Kidney epithelial cell (primary cell): Measurements from ENCODE around the gene SELE. TPM values are rescaled to one million over a fixed set of nuclear protein-coding genes. Genes with fewer than 3 reads are reported as not detected.
"Not testable (repeated sequence)": the region's sequence is repeated elsewhere in the genome, so short reads cannot be mapped to it uniquely, and the experiment has no call there.

Source experiments
- DNase-seq: peaks from one replicate; pipeline ENCODE4 v3.0.0-alpha.2; 2010; ENCODE audit warnings: low read depth
- H3K27me3 ChIP-seq: 2 replicates; pipeline ENCODE4 v1.6.0; 2011; ENCODE audit warnings: low read length; ENCODE audit not compliant: control insufficient read depth, insufficient read depth
- H3K36me3 ChIP-seq: 2 replicates; pipeline ENCODE4 v1.5.1; 2011; ENCODE audit warnings: low read length; ENCODE audit not compliant: control insufficient read depth, insufficient read depth
- H3K4me3 ChIP-seq: 2 replicates; pipeline ENCODE4 v1.5.1; 2011; ENCODE audit warnings: low read depth, mild to moderate bottlenecking, control low read depth, low read length
- CTCF ChIP-seq: IDR thresholded peaks from 2 replicates; pipeline ENCODE4 v1.5.1; 2011; ENCODE audit warnings: mild to moderate bottlenecking, moderate library complexity, low read length, control low read depth, inconsistent platforms; ENCODE audit not compliant: insufficient read depth, poor library complexity, severe bottlenecking
- total RNA-seq: library from RNA; depleted of rRNA; stranded (reverse); fragments of >200 nt; gene quantifications from 2 replicates; pipeline ENCODE4 v1.2.3, GENCODE V29; 2015

The SELE gene
- total RNA-seq, 1 donor from 2014 or later = not detected

GRCh38 chr1:169683661-169684060 lies 50.2 kb downstream of the SELE start:
- no peaks in the 10 kb centered on the region for H3K27me3 ChIP-seq
- no peak for TF ChIP-seq CTCF
- H3K36me3 ChIP-seq = no peaks in the 10 kb centered on the region
- no peak for DNase-seq
- H3K4me3 ChIP-seq = no peak overlapping the region

GRCh38 chr1:169683168-169683567 lies 50.7 kb downstream of the SELE start:
- DNase-seq, H3K27me3 ChIP-seq, H3K36me3 ChIP-seq: not testable (repeated sequence)

GRCh38 chr1:169682071-169682470 lies 51.8 kb downstream of the SELE start:
- no peaks in the 10 kb centered on the region for H3K27me3 ChIP-seq
- H3K4me3 ChIP-seq = no peak overlapping the region
- H3K36me3 ChIP-seq = no peaks in the 10 kb centered on the region
- no peak for DNase-seq
- TF ChIP-seq CTCF = no peak

More at GRCh38 chr1:169683168-169683567, 50.7 kb downstream of the SELE start:
- H3K4me3 ChIP-seq = not testable (repeated sequence)

- DNase-seq = no peak
- Histone ChIP-seq H3K36me3 (no peaks in the 10 kb centered on the region), H3K27me3 (no peaks in the 10 kb centered on the region), H3K4me3 (no peak overlapping the region)
- no peak for TF ChIP-seq CTCF
Observed at GRCh38 chr1:169681140-169681539, 52.7 kb downstream of the SELE start.

GRCh38 chr1:169680377-169681019 lies 53.4 kb downstream of the SELE start:
- TF ChIP-seq CTCF = no peak
- DNase-seq = no peak
- H3K27me3 ChIP-seq = no peaks in the 10 kb centered on the region
- H3K4me3 ChIP-seq = no peak overlapping the region
- no peaks in the 10 kb centered on the region for H3K36me3 ChIP-seq

GRCh38 chr1:169679692-169680091 lies 54.2 kb downstream of the SELE start:
- no peak for DNase-seq
- no peak for TF ChIP-seq CTCF
- Histone ChIP-seq H3K4me3 (no peak overlapping the region), H3K36me3 (no peaks in the 10 kb centered on the region), H3K27me3 (no peaks in the 10 kb centered on the region)
